Stimulated activated CD4-positive, alpha-beta T cell treated with anti-CD3 and anti-CD28 coated beads, Interleukin-12 subunit alpha, Interleukin-12 subunit beta, amount 100 ng/mL, for 24 hours (primary cell): ENCODE measurements around the gene TEX36.
"Not testable (repeated sequence)": the region's sequence is repeated elsewhere in the genome, so short reads cannot be mapped to it uniquely, and the experiment has no call there.

Source experiments
- DNase-seq, 2 experiments: peaks; one replicate each; pipeline ENCODE4 v3.0.0-alpha.2; 2020; ENCODE audit warnings: low read depth in 2 of 2

TEX36 gene

DNA sequence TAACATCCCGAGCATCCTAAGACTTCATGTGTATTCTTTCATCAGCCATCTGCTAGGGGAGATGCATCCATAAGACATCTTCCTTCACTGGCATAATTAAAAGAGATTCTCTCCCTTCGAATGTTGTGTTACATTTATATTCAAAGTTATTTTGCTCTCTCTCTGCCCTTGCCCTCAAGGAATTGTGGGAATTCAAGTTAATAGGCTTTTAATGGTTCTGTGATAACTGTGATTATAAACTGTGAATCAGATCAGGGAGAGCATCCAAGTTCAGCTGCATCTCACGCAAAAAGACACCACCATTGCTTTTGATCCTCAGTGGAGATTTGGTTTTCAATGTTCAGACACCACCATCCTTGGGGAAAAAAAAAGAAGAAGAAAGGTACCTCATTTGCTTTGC lies 9.2 kb upstream of the TEX36 start:
- DNase-seq, result no peak

DNA sequence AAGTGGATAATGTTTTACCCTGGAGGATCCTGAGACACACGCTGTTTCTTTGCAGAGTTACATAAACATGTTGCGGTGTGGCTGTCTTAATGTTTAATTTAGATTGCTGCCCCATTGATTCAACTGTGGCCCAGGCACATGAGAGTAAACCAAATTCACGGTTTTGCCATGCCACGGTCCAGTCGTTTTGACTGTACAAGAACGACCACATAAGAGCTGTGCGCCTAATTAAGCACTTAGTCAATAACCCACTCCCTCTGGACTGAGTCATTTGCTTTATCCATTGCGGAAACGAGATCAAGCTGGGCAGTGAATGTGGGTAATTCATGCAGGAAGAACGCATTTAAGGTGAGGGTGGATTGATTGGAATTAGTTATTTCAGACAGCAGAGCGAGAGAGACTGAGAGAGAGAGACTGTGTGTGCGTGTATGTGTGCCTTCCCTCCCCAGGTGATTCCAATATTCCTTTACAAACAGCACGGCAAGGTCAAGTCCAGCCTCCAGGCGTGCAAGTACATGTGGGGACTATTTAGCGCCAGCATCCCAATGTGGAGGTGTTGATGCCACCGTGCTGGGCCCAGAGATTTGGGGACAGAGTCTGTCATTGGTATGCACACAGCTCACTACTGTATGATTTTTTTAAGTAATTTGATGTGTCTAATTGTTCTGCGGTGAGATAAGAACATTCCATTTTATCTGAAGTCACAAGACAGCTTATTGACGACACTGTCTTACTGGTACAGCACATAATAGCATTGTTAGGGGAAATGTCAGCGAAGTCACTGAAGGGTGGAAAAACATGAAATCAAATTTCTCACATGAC lies 8.4 kb upstream of the TEX36 start:
- DNase-seq, result no peak

DNA sequence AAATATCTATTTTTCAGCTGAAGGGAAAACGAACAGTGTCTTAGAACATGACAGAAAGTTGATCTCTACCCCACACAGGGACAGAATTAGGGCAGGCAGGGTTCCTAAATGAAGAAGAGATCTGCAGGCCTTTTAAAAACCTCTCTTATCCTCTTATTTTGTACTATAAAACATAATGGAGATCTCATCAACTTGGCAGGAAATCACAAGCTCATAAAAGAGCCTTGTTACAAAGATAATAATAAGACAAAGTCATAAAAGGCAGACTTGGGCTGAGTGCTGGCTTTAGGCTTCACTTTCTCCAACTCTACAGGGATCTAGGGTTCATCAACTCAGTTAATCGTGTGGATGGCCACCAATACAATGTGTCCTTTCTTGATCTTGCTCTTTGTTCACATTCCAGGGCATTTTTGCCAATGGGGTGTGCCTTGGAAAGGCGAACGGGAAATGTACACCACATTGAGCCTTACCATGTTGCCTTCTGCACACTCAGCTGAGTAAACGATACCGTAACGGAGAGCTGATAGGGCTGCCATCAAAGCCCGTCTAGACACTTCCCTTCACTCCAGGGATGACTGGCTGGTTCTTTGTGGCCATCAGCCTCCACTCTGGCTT lies 7.1 kb upstream of the TEX36 start:
- DNase-seq, result no peak

DNA sequence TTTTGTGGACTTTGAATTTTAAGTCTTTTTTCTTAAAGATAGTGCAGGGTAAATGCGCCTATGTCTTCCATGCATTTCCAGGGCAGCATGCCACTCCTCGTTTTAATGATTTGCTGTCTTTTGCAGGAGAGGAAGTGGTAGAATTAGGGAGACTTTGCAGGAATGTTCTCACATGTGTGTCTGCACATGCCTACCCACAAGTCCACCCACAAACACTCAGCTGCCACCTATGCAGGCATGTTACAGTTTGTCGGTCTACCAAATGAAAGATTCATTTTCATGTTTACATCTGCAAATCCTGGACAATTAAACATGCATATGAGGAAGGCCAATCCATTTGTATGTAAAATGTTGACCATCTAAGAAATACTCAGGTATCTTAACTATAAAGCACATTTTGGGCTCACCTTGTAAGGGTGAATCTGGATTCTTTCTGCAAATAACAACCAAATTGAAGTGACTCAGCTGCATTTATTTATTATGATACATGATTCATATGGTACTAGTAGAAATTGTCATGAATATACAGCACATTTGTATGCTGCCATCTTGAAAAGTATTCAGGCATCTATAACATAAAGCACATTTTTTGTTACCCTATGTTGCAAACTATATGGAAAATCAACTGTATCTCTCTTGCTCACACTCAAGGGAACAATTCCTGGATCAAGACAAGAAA lies 4.7 kb upstream of the TEX36 start:
- no peak for DNase-seq

DNA sequence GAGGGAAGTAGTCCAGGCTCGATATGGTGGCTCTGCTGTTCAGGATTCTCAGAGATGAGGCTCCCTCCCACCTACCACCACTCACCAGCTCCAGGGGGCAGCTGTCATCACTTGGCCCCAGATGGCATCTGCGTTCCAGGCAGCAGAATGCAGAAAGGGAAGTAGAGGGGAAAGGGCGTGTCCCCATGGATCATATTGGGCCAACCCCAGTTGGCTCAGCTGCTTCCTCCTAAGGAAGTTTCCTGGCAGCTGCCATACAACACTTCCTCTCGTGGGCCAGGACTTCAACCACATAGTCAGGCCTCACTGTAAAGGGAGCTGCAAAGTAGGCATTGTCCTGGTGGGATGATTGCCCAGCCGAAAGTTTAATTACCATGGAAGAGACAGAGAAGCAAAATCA lies 1.6 kb upstream of the TEX36 start:
- no peak for DNase-seq

DNA sequence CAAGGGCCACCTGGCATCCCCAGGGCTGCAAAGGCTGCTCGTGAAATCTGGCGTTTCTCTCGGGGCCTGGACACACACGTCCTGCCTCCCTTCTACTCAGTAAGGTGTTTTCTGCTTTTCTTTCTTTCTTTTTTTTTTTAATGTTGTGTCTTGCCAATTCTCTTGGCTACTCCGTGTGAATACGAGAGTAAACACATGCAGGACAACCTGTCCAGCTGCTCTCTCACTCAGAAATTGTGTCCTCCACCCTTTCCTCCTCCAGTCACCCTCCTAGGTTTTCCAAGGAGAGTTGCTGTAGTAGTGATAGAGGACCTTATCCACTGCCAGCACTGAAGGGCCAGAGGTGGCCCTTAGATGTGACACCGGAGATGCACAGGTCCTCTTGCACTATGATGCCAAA lies 858 bp upstream of the TEX36 start:
- DNase-seq, result no peak

DNA sequence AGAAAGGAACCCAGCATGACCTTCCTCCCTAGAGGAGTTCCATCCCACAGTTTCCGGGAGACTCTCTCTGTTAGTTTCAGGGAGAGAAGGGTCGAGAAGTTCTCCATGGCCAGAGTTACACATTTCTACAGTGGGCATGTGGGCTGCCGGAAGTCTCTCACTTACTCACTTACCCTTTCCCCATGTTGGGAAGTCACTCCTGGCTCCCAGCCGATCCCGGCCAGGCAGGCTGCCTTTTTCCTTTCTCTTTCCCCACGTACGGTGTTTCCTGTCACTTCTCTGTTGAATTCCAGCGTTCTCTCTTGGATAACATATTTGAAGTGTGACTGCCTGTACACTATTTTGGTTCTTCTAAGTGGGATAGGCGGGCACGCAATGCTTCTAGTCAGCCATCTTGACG lies 3.5 kb downstream of the TEX36 start:
- DNase-seq, result no peak

DNA sequence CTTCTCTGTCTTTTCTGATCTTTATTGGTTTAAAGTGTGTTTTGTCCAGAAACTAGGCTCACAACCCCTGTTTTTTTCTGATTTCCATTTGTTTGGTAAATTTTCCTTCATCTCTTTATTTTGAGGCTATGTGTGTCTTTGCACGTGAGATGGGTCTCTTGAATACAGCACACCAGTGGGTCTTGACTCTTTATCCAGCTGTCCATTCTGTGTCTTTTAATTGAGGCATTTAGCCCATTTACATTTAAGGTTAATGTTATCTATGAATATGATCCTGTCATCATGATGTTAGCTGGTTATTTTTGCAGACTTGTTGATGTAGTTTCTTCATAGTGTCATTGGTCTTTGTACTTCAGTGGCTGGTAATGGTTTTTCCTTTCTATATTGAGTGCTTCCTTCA lies 10.1 kb downstream of the TEX36 start:
- DNase-seq, result no peak

DNA sequence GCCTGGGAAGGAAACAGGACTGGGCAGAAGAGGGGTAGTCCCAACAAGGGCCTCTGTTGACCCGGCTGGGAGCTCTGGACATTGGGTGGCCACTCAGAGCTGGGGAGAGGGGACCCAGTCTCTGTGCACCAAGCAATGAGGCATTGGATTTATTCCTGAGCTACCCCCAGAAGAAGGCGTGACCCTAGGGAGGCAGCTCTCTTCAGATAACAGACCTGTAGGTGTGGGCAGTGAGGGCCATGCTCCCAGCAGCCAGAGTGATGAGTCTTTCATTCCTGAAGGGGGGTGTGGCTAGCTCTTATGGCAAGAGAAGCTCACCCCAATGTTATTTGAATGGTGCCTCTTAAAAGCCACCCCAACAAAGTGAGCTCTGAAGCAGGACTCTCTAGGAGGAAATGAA lies 20.4 kb downstream of the TEX36 start:
- no peak for DNase-seq

DNA sequence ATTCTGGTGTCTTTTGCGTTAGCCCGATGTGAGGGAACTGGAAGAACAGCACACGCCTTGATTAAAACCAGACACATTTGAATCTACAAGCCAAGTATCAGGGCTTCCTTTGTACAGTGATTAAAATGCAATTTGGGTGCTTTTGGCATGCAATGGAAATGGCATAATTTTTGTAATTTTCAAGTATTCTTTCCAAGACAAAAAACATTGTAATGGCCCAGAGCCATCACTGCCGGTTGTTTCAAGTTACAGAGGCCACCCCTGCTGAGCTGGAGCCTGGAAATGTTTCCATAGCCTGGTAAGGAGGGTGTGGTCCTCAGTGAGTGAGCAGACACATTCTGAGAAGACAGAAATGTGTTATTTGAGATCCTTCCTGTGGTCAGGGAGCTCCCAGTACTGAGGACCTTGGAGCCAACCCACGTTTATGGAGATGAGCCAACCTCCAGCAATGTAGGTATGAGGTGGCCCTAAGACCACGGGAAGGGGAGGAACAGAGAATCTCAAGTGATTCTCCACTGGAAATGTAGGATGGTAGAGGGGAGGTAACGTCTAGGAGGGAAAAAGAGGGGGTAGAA lies 20.9 kb downstream of the TEX36 start:
- no peak for DNase-seq

DNA sequence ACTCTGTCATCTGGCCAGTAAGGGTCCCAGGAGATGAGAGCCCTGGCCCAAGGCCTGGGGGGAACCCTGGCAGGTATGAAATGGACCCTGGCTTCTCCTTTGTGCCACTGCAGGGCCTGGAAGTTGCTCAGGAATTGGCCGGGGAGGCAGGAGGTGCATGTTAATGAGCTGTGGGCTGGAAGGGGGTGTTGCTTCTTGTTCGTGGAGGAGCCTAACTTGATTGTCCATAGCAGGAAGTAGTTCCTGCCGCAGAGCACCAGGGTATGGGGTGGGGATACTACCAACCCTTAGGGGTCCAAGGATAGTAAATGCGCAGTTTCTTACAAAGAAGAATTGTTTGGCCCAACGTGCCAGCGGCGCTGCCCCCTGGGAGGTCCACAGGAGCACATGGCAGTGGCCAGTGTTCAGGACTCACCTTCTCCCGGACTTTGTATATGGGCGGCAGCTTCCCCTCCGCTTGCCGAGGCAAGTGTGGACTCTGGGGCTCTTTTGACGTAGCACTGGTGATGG lies 21.5 kb downstream of the TEX36 start:
- DNase-seq, result no peak

DNA sequence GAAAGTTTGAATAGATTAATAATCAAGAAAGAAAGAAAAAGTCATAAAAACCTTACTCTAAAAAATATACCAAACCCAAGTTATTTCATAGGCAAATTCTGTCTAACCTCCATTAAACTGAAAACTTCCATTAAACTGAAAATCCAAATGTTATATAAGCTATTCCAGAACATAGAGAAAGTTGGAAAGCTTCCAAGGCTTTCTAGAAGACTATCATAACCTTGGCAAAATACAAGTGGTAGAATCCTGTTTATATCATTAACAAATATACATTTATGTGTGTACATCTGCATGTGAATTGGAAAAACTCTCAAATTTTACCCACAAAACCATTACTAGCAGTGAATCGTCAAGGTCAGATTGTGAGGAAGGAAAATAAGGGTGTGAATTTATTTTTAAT lies 23.9 kb downstream of the TEX36 start:
- no peak for DNase-seq

DNA sequence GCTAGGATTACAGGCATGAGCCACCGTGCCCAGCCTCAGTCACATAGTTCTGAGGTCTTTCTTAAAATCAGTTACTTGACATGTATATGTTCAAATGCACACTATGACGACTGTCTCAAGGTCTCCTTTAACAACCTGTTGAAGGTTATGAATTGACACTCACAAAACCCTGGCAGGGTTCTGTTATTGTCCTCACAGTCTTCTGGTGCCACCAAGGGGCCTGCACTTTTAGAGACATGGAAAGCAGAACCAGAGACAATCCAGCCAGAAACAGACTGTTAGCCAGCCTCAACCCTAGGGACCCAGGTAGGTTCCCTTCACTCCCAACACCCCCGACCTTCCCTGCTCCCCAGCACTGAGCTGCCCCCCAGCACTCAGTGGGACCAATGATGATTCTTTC lies 26.4 kb downstream of the TEX36 start:
- DNase-seq, result no peak

DNA sequence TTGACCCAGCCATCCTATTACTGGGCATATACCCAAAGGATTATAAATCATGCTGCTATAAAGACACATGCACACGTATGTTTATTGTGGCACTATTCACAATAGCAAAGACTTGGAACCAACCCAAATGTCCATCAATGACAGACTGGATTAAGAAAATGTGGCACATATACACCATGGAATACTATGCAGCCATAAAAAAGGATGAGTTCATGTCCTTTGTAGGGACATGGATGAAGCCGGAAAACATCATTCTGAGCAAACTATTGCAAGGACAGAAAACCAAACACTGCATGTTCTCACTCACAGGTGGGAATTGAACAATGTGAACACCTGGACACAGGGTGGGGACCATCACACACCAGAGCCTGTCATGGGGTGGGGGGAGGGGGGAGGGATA lies 29.9 kb downstream of the TEX36 start:
- DNase-seq, result not testable (repeated sequence)

DNA sequence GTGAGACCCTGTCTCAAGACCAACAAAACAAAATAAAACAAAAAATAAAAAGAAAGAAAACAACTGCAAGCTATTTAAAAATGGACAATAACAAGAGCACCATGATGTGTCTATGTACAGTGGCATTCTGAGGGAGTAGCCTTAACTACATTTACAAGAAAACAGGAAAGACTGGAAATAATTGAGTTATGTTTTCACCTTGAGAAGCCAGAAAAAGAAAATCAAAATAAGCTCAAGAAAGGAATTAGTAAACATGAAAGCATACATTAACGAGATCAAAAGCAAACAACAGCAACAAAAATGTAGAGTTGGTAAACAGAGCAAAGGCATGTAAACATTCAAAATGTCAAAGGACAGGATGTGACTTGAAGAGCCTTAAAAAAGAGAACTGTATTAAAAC lies 36.7 kb downstream of the TEX36 start:
- no peak for DNase-seq

DNA sequence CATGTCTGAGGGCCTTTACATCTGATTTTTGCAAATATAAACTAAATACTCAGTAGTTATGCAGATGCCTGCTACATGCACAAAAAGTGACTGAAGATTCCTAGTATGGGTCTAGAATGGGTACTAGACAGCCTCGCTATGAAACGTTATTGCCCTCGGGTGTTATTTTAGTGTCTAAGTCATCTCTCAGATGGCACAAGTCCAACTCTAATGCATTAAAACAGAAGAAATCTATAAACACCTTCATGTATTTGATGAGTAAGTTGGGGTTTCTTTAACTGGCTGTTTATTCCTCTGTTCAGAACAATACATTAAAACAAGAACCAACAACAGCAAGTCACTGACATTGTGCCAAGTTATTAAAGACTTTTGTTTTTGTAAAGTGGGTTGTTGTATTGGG lies 41.6 kb downstream of the TEX36 start:
- no peak for DNase-seq

DNA sequence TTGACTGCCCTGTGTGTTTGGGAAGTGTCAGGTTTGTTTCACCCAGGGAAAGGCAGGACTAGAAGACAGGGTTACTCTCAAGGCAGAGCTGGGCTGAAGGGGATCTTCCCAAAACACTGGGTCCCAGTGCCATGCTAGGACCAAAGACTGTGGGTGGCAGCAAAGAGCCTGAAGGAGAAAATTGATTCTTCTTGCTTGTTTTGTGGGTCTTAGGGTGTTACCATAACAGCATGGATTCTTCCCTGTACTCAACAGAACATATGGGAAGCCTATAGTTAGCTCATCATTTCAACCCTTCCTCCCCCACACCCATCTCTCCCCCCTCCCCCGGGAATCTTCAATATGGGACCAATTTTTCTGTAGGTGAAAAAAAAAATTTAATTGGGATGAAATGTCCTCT lies 42.3 kb downstream of the TEX36 start:
- no peak for DNase-seq

DNA sequence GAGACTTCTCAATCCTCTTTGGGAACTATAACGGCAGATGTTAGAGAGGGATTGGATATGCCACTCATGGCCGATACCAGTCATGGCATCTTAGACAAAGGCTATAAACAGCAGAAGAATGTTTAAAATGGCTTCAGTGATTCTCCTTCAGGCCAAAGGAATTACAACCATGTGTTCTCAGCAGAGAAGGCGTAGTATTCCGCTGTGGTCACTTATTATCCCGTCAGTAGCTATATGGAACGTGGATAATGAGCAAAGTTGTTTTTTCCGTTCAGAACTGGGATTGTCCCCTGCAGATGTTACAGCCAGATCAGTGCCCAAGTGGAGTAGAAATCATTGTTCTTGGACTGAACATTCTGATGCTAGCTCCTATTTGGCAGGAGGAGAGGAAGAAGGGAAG lies 43.1 kb downstream of the TEX36 start:
- DNase-seq, result no peak

DNA sequence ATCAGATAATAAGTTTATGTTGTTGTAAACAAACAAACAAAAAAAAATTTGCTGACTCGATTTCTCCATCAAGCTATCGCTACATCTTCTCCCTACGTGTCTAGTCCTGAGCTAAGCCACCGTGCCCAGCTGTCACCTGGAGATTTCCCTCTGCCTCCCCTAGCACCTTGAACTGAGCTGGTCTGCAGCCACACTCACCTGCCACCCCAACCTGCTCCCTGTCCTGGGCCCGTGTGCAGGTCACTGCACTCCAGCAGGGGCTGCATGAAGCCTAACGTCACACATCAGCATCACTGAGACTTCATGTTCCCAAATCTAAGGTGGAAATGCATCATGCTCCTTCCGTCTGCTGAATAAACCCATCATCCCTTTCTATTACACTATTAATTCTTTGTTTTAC lies 44.4 kb downstream of the TEX36 start:
- DNase-seq, result no peak

DNA sequence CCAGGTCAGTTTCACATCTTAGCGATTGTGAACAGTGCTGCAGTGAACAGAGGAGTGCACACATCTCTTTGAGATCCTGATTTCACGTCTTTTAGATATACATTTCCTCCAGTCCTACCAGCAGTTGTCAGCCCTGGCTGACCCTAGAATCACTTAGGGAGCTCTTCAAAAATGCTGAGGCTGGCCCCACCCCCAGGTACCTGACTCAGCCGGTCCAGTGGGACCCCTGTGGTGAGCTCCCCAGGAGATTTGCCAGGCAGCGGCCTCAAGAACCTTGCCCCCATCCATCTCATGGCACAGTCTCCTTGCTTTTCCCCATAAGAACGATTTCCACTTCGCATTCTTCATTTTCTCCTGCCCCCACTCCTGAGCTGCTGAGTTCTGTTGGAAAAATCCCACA lies 45.5 kb downstream of the TEX36 start:
- no peak for DNase-seq

DNA sequence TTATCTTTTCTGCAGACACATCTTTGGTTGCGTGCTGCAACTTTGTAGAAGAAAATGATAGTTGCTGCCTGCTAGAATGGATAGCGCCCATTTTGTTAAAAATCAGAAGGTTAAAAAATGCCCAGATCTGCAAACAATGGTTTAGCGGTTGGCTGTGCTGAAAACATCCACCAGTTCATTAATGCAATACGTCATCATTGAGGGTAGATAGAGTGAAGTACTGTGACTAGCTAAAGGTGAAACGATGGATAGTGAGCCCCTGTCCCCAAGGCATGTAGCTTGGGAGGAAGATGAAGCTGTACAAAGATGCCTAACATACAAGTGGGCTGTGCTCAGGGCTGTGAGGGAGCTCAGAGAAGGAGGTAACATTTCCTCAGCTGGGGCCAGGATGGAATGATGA lies 48.4 kb downstream of the TEX36 start:
- no peak for DNase-seq

DNA sequence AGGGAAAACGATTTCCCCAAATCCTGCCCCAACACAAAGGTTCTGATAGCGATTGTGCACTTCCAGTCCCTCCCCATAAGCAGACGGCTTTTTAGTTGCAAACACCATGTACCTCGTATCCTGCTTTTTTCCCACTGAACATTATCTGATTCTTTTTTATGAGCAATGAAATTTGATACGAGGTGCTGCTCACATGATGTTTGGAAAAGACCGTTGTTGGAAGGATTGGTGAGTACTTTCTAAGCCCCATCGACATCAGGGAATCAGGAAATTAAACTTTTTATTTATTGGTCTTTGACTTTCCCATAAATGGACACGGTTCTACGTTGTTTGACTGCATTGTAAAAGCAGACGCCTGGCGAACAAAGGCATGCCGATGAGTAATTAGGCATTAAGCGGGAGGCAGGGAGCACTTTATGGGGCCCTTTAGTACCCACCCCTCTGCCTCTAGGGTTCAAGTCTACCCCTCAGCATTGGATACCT lies 49.4 kb downstream of the TEX36 start:
- no peak for DNase-seq
